Dendritic cell treated with granulocyte-macrophage colony-stimulating factor and Interleukin-4, amounts not matched to agents 40 ng/mL and 50 ng/mL, for 4 days (primary cell): ENCODE data around the gene SCN2B.

Experiments used
- H3K27ac Mint-ChIP-seq: one replicate; pipeline ENCODE4 v1.8.0; 2022; ENCODE audit warnings: mild to moderate bottlenecking, mixed read lengths
- H3K27me3 Mint-ChIP-seq: one replicate; pipeline ENCODE4 v1.8.0; 2022; ENCODE audit warnings: mild to moderate bottlenecking, mixed read lengths
- H3K36me3 Mint-ChIP-seq: one replicate; pipeline ENCODE4 v1.8.0; 2022; ENCODE audit warnings: low read depth, mixed read lengths
- H3K4me1 Mint-ChIP-seq: one replicate; pipeline ENCODE4 v1.8.0; 2022; ENCODE audit warnings: low read depth, mixed read lengths
- H3K4me3 Mint-ChIP-seq: one replicate; pipeline ENCODE4 v1.8.0; 2022; ENCODE audit warnings: mild to moderate bottlenecking, moderate library complexity, mixed read lengths
- H3K9me3 Mint-ChIP-seq: one replicate; pipeline ENCODE4 v1.8.0; 2022; ENCODE audit warnings: mixed read lengths
- intact Hi-C: fragments of 100-400 bp; cut with micrococcal nuclease; formaldehyde crosslinking; loops from one replicate; pipeline ENCODE4 v1.15.0; 2022

The SCN2B gene

GRCh38 chr11:118175993-118176777 lies at the start of gene SCN2B:
TSS of gene SCN2B (minus strand) at chr11:118176639. CDS start at chr11:118176431, 208 bp downstream.
- peaks cover 47% of the 10 kb centered on the region for H3K4me1 Mint-ChIP-seq
- no peaks in the 10 kb centered on the region for H3K9me3 Mint-ChIP-seq
- H3K27me3 Mint-ChIP-seq: peaks cover 54% of the 10 kb centered on the region
- H3K36me3 Mint-ChIP-seq: no peaks in the 10 kb centered on the region
- intact Hi-C loops: no loop called here
- H3K27ac Mint-ChIP-seq: no peak within 1 kb of the TSS
- no peak within 1 kb of the TSS for H3K4me3 Mint-ChIP-seq

- no peaks in the 10 kb centered on the region for H3K27me3 Mint-ChIP-seq
- peaks cover 88% of the 10 kb centered on the region for H3K4me1 Mint-ChIP-seq
- intact Hi-C loops: no loop called here
- H3K4me3 Mint-ChIP-seq: peak within 1 kb of the TSS; percentile 89
- no peaks in the 10 kb centered on the region for H3K9me3 Mint-ChIP-seq
- peak within 1 kb of the TSS; percentile 91 for H3K27ac Mint-ChIP-seq
- peaks cover 52% of the 10 kb centered on the region for H3K36me3 Mint-ChIP-seq
Measured at GRCh38 chr11:118224511-118225188, 48.2 kb upstream of the SCN2B start, which contains the start of gene JAML. TSS of gene JAML (minus strand) at chr11:118225011. CDS start at chr11:118214866, 10,145 bp downstream.

- H3K9me3 Mint-ChIP-seq: no peaks in the 10 kb centered on the region
- peak overlapping the region; percentile 91 for H3K27ac Mint-ChIP-seq
- intact Hi-C loops: no loop called here
- H3K4me1 Mint-ChIP-seq: peaks cover 88% of the 10 kb centered on the region
- peaks cover 59% of the 10 kb centered on the region for H3K36me3 Mint-ChIP-seq
- H3K27me3 Mint-ChIP-seq: no peaks in the 10 kb centered on the region
- peak overlapping the region; percentile 89 for H3K4me3 Mint-ChIP-seq
Measured at GRCh38 chr11:118223992-118224391, 47.6 kb upstream of the SCN2B start.

- Mint-ChIP-seq H3K27me3 (no peaks in the 10 kb centered on the region), H3K36me3 (peaks cover 63% of the 10 kb centered on the region), H3K27ac (peak overlapping the region; percentile 91), H3K4me3 (peak overlapping the region; percentile 89), H3K4me1 (peaks cover 88% of the 10 kb centered on the region), H3K9me3 (no peaks in the 10 kb centered on the region)
- intact Hi-C loops: no loop called here
Measured at GRCh38 chr11:118223570-118223969, 47.1 kb upstream of the SCN2B start.

GRCh38 chr11:118222437-118222836 lies 46.0 kb upstream of the SCN2B start:
- no peaks in the 10 kb centered on the region for H3K9me3 Mint-ChIP-seq
- H3K27me3 Mint-ChIP-seq: no peaks in the 10 kb centered on the region
- H3K27ac Mint-ChIP-seq: peak overlapping the region; percentile 91
- intact Hi-C loops: no loop called here
- peak overlapping the region; percentile 82 for H3K4me3 Mint-ChIP-seq
- H3K36me3 Mint-ChIP-seq: peaks cover 73% of the 10 kb centered on the region
- peaks cover 92% of the 10 kb centered on the region for H3K4me1 Mint-ChIP-seq

- Mint-ChIP-seq H3K27me3 (no peaks in the 10 kb centered on the region), H3K36me3 (peaks cover 79% of the 10 kb centered on the region), H3K4me3 (peak overlapping the region; percentile 68), H3K4me1 (peaks cover 95% of the 10 kb centered on the region), H3K27ac (peak overlapping the region; percentile 91), H3K9me3 (no peaks in the 10 kb centered on the region)
- intact Hi-C loops: no loop called here
Measured at GRCh38 chr11:118221419-118221818, 45.0 kb upstream of the SCN2B start.

- intact Hi-C loops: loop anchor here (5.0 kb wide), 1 partner anchor 33 kb away; the partner anchor contains the start of gene MPZL3
- Mint-ChIP-seq H3K36me3 (peaks cover 87% of the 10 kb centered on the region), H3K4me3 (peak overlapping the region; percentile 68), H3K27me3 (no peaks in the 10 kb centered on the region), H3K4me1 (peaks cover 94% of the 10 kb centered on the region), H3K27ac (peak overlapping the region; percentile 91), H3K9me3 (no peaks in the 10 kb centered on the region)
Measured at GRCh38 chr11:118219732-118220131, 43.3 kb upstream of the SCN2B start.

GRCh38 chr11:118219244-118219643 lies 42.8 kb upstream of the SCN2B start:
- Mint-ChIP-seq H3K4me1 (peaks cover 96% of the 10 kb centered on the region), H3K4me3 (peak overlapping the region; percentile 68), H3K27ac (peak overlapping the region; percentile 91), H3K36me3 (peaks cover 85% of the 10 kb centered on the region), H3K9me3 (no peaks in the 10 kb centered on the region), H3K27me3 (no peaks in the 10 kb centered on the region)
- intact Hi-C loops: loop anchor here (5.0 kb wide), 1 partner anchor 33 kb away; the partner anchor contains the start of gene MPZL3

GRCh38 chr11:118217575-118217974 lies 41.1 kb upstream of the SCN2B start:
- Mint-ChIP-seq H3K9me3 (no peaks in the 10 kb centered on the region), H3K27ac (peak overlapping the region; percentile 91), H3K4me1 (peaks cover 97% of the 10 kb centered on the region), H3K36me3 (peaks cover 85% of the 10 kb centered on the region), H3K27me3 (no peaks in the 10 kb centered on the region), H3K4me3 (peak overlapping the region; percentile 26)
- intact Hi-C loops: loop anchor here (5.0 kb wide), 1 partner anchor 35 kb away; the partner anchor contains the start of gene MPZL3

- no peaks in the 10 kb centered on the region for H3K27me3 Mint-ChIP-seq
- peak overlapping the region; percentile 91 for H3K27ac Mint-ChIP-seq
- H3K36me3 Mint-ChIP-seq: peaks cover 85% of the 10 kb centered on the region
- no peaks in the 10 kb centered on the region for H3K9me3 Mint-ChIP-seq
- H3K4me1 Mint-ChIP-seq: peaks cover 97% of the 10 kb centered on the region
- H3K4me3 Mint-ChIP-seq: peak overlapping the region; percentile 75
- intact Hi-C loops: loop anchor here (5.0 kb wide), 1 partner anchor 35 kb away; the partner anchor contains the start of gene MPZL3
Measured at GRCh38 chr11:118216621-118217481, 40.4 kb upstream of the SCN2B start.

GRCh38 chr11:118215765-118216164 lies 39.3 kb upstream of the SCN2B start:
- Mint-ChIP-seq H3K27ac (peak overlapping the region; percentile 91), H3K27me3 (no peaks in the 10 kb centered on the region), H3K36me3 (peaks cover 85% of the 10 kb centered on the region), H3K9me3 (no peaks in the 10 kb centered on the region), H3K4me1 (peaks cover 97% of the 10 kb centered on the region), H3K4me3 (peak overlapping the region; percentile 75)
- intact Hi-C loops: loop anchor here (2.0 to 5.0 kb wide), 2 partner anchors 13 to 37 kb away; partner anchors contain the start of gene MPZL3

- peak overlapping the region; percentile 91 for H3K27ac Mint-ChIP-seq
- H3K27me3 Mint-ChIP-seq: no peaks in the 10 kb centered on the region
- no peaks in the 10 kb centered on the region for H3K9me3 Mint-ChIP-seq
- intact Hi-C loops: loop anchor here (2.0 to 5.0 kb wide), 2 partner anchors 14 to 37 kb away; partner anchors contain the start of gene MPZL3
- H3K36me3 Mint-ChIP-seq: peaks cover 85% of the 10 kb centered on the region
- peak overlapping the region; percentile 56 for H3K4me3 Mint-ChIP-seq
- H3K4me1 Mint-ChIP-seq: peaks cover 97% of the 10 kb centered on the region
Measured at GRCh38 chr11:118215262-118215661, 38.8 kb upstream of the SCN2B start.

GRCh38 chr11:118214210-118214914 lies 37.9 kb upstream of the SCN2B start:
- H3K36me3 Mint-ChIP-seq: peaks cover 85% of the 10 kb centered on the region

More at GRCh38 chr11:118214210-118214914, 37.9 kb upstream of the SCN2B start:
- H3K27ac Mint-ChIP-seq: peak overlapping the region; percentile 91
- H3K9me3 Mint-ChIP-seq: no peaks in the 10 kb centered on the region
- H3K4me1 Mint-ChIP-seq: peaks cover 96% of the 10 kb centered on the region
- peak overlapping the region; percentile 62 for H3K4me3 Mint-ChIP-seq
- no peaks in the 10 kb centered on the region for H3K27me3 Mint-ChIP-seq
- intact Hi-C loops: loop anchor here (2.0 kb wide), 1 partner anchor 14 kb away; no protein-coding TSS in a partner anchor
